LNCAP (cell line): ENCODE measurements around the gene ZDHHC4.

Experiments
- TF ChIP-seq, protein P1 (sequence below): fragments of 450-650 bp; IDR thresholded peaks from 2 replicates; pipeline ENCODE4 v1.5.1; 2017; ENCODE audit warnings: mild to moderate bottlenecking

The ZDHHC4 gene

DNA sequence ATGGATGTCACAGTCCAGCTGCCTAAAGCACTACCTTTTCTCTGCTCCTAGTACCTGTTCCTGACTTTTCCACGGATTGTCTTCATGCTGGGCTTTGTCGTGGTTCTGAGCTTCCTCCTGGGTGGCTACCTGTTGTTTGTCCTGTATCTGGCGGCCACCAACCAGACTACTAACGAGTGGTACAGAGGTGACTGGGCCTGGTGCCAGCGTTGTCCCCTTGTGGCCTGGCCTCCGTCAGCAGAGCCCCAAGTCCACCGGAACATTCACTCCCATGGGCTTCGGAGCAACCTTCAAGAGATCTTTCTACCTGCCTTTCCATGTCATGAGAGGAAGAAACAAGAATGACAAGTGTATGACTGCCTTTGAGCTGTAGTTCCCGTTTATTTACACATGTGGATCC is 11.3 kb downstream of the ZDHHC4 start:
- TF ChIP-seq, protein P1, sequence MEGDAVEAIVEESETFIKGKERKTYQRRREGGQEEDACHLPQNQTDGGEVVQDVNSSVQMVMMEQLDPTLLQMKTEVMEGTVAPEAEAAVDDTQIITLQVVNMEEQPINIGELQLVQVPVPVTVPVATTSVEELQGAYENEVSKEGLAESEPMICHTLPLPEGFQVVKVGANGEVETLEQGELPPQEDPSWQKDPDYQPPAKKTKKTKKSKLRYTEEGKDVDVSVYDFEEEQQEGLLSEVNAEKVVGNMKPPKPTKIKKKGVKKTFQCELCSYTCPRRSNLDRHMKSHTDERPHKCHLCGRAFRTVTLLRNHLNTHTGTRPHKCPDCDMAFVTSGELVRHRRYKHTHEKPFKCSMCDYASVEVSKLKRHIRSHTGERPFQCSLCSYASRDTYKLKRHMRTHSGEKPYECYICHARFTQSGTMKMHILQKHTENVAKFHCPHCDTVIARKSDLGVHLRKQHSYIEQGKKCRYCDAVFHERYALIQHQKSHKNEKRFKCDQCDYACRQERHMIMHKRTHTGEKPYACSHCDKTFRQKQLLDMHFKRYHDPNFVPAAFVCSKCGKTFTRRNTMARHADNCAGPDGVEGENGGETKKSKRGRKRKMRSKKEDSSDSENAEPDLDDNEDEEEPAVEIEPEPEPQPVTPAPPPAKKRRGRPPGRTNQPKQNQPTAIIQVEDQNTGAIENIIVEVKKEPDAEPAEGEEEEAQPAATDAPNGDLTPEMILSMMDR: no peak

DNA sequence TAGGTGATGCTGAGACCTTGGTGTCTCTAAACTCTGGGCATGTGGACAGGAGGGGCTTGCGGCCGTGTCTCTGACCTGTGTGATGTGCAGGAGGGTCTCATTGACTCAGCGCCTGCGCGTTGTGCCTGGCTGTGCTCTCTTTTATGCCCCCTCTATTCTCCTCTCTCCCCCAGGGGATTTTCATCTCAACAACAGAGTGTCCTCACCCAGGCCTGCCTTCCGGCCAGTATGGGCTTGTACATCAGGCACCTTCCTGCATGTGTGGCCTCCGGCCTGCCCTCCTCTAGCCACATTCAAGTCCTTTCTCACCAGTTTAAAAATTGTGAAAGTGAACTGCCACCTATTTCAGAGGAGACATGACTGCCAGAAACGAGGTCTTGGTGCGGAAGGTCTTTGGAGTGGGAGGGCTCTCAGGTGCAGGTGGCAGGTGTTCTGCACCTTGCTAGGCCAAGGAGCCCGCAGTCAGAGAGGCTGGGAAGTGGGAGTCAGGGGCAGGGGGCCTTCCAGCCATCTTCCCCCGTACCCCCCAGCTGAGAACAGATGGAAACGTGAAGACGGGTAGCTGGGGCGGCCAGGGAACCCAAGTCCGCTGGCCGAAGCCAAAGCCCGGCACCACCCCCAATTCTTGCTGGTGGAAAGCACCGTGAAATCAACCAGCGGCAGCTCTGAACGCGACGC is 12.0 kb downstream of the ZDHHC4 start:
- TF ChIP-seq, protein P1: no peak

DNA sequence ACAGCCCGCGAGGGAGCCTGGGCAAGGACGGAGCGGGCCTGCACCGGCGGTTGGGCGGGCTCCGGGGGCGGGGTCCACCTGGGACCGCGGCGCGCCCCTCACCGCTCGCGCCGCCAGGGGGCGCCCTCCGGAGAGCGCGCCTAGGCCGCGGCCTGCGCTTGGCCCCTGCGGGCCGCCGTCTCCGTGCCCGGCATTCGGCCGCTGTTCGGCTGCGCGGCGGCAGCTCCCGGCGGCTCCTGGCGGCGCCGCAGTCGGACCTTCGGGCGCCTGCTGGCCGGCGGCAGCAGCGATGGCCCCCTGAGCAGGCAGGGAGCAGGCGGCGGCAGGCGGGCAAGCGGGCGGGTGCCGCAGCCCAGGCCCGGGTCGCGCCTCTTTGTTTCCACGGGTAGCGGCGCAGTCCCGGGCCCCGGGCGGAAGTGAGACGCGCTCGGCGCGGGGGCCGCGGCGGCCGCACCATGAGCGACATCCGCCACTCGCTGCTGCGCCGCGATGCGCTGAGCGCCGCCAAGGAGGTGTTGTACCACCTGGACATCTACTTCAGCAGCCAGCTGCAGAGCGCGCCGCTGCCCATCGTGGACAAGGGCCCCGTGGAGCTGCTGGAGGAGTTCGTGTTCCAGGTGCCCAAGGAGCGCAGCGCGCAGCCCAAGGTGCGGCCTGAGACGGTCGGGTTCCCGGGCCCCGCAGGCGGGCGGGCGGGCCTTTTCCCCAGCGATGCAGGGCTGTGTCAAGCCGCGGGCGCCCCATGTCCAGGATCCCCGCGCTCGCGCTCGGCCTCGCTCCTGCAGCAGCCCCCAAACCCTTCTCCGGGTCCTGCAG is 12.8 kb downstream of the ZDHHC4 start, which contains the start of gene INTS15:
Gene INTS15, plus strand, starts transcription at position 193 of the 816 bp plus-strand sequence. Its CDS starts 263 bp downstream, at position 456.
- TF ChIP-seq, protein P1: peak; percentile 85

DNA sequence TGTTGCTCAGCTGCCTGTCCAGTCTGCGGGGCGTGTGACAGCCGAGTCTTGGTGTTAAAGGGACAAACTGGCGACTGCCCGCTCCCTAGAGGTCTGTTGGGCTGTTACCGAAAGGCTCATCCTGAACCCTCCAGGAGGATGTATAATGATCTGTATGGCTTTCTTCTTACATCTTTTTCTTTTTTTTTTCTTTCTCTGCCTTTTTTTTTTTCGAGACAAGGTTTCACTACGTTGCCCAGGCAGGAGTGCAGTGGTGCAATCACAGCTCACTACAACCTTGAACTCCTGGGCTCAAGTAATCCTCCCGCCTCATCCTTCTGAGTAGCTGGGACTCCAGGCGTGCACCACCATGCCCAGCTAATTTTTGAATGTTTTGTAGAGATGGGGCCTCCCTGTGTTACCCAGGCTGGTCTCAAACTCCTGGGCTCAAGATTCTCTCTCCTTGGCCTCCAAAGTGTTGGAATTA is 13.4 kb downstream of the ZDHHC4 start:
- TF ChIP-seq, protein P1: no peak

DNA sequence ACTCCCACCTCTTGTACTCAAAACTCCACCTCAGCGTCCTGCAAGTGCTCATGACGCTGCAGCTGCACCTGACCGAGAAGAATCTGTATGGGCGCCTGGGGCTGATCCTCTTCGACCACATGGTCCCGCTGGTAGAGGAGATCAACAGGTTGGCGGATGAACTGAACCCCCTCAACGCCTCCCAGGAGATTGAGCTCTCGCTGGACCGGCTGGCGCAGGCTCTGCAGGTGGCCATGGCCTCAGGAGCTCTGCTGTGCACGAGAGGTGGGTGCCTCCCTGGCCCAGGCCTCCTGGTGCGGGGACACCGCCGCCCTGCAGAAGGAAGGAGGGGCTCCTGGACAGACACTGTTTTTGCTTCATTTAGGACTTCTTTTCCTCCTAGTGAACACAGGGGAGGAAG is 22.8 kb downstream of the ZDHHC4 start:
- TF ChIP-seq, protein P1: no peak

DNA sequence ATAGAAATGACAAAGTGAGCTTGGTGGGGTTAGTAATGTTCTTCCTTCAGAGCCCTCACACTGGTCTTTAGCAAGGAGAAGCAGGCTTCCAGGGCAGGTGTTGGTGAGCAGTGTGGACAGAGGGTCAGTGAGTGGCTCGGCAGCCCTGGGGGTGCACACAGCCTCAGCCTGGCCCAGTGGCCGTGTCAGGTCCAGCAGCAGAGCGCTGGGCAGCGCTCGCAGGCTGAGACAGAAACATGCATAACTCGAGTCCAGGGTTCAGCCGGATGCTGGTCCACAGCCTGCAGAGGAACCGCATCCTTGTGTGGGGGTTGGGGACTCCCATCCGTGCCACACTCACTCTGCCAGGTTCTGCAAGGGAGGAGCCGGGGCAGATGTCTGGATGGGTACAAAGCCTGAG is 27.2 kb downstream of the ZDHHC4 start:
- TF ChIP-seq, protein P1: no peak

DNA sequence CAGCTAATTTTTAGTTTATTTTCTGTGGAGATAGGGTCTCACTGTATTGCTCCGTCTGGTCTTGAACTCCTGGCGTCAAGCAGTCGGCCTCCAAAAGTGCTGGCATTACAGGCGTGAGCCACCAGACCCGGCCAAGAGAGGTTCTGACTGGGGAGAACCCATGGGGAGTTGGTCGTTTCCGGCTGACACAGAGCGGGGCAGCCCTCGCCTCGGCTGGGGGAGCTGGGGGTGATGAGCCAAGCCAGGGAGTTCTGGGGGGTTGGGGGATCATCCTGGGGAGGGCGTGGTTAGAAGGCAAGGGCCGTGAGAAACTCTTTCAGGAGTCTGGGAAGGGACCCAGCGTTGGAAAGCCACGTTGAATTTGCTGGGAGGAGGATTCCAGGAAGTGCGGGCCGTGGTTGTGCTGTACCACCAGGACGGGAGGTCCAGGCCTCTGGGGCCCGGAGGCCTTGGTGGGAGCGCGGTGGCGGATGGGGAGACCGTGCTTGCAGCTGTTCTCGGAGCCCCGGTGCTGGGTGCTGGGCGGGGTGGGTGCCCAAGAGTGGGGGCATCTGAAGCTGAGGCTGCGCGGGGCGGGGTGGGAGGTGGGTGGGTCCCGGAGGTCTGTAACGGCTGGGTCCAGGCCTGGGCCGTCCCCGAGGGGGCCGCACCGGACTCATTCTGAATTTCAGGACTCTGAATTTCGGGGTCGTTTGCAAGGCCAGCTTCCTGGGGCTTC is 29.8 kb downstream of the ZDHHC4 start:
- TF ChIP-seq, protein P1: no peak
